Measurements from ENCODE around the gene KRT2.
A peak's percentile ranks its signal among the peaks of the same experiment; 100 is the strongest.
"Not testable (repeated sequence)": the region's sequence is repeated elsewhere in the genome, so short reads cannot be mapped to it uniquely, and the experiment has no call there.

The KRT2 gene

DNA sequence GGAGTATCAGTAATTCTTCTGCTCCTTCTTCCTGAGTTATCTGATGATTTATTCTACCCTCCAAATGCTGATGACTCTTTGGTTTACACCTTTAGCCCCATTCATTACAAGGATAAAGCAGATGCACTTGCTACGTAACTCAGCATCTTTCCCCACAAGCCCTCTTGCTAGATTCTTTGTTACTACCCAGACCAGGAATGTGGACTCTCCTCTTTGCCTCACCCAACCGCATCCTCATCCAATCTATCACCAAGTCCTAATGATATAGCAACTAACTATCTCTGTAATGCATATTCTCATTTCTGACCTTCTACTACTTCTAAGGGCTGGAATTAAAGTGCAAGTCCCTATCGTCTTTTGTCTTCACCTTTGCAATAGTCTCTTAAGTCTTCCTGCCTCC, 18.9 kb upstream of the KRT2 start:
- WGBS (ENCODE audit: extremely low coverage, insufficient coverage, insufficient read length), result no CpG with 5 or more reads among the region's 3 CpGs
- no peak overlapping the region for H3K4me3 ChIP-seq (ENCODE audit: low read depth, low read length)
- H3K23ac ChIP-seq (ENCODE audit: low read length), result no peak overlapping the region
- peak; percentile 94 to 97 for DNase-seq
- no peaks in the 10 kb centered on the region for H3K79me2 ChIP-seq (ENCODE audit: control insufficient read depth, insufficient read depth, low read length, poor library complexity)
- H2BK120ac ChIP-seq (ENCODE audit: insufficient read depth, low read length, poor library complexity), result no peak overlapping the region
- H4K12ac ChIP-seq (ENCODE audit: low read depth, low read length), result no peak overlapping the region
- no peak overlapping the region for H3K27ac ChIP-seq (ENCODE audit: low read depth, low read length)
- no peak overlapping the region for H3K9ac ChIP-seq (ENCODE audit: low read length)
- H2BK12ac ChIP-seq (ENCODE audit: low read length), result no peak overlapping the region
- H3K14ac ChIP-seq (ENCODE audit: low read length), result no peak overlapping the region
- no peak overlapping the region for H3K4me2 ChIP-seq (ENCODE audit: low read length)
- peaks cover 14 to 26% of the 10 kb centered on the region in 2 experiments for H3K4me1 ChIP-seq (ENCODE audit: control insufficient read depth in 1 of 2, insufficient read depth in 2 of 2, low read length in 2 of 2)
- H3K18ac ChIP-seq (ENCODE audit: low read length), result no peak overlapping the region
- H3K36me3 ChIP-seq (ENCODE audit: control insufficient read depth in 1 of 2, insufficient read depth in 2 of 2, low read length in 2 of 2), result no peaks in the 10 kb centered on the region
- H3K27me3 ChIP-seq (ENCODE audit: insufficient read depth, low read length), result no peaks in the 10 kb centered on the region
- H4K91ac ChIP-seq (ENCODE audit: low read depth, low read length), result no peak overlapping the region
- H4K8ac ChIP-seq (ENCODE audit: low read depth, low read length), result no peak overlapping the region
- no peak overlapping the region for H2AFZ ChIP-seq (ENCODE audit: insufficient read depth, low read length, poor library complexity)
- no peak overlapping the region for H2AK5ac ChIP-seq (ENCODE audit: low read length)
- H3K79me1 ChIP-seq (ENCODE audit: low read length), result peaks cover 4% of the 10 kb centered on the region
- H2BK5ac ChIP-seq (ENCODE audit: low read depth, low read length, poor library complexity), result no peak overlapping the region
- no peak overlapping the region for H3K4ac ChIP-seq (ENCODE audit: low read depth, low read length)
- H3K9me3 ChIP-seq (ENCODE audit: insufficient read depth, low read depth, low read length), result no peaks in the 10 kb centered on the region

DNA sequence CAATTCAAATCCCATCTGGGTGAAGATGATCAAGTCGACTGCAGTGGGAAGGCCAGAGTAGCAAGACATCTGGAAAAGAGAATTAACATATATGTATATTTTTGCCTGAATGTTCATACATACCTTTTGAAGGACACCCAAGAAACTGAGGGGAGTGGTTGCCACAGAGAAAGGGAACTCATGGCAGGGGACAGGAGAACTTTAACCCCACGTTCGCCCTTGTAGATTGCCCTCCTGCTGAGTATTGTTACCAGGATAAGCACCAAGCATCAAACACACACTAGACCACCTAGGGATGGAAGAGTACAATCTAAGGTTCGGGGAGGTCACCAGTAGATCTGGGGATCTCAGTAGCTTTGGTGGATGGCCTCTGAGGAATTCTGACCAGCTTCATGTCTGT, 18.5 kb upstream of the KRT2 start:
- Histone ChIP-seq H2BK5ac (ENCODE audit: low read depth, low read length, poor library complexity) (no peak overlapping the region), H4K8ac (ENCODE audit: low read depth, low read length) (no peak overlapping the region), H3K18ac (ENCODE audit: low read length) (no peak overlapping the region), H3K23ac (ENCODE audit: low read length) (no peak overlapping the region), H3K27ac (ENCODE audit: low read depth, low read length) (no peak overlapping the region), H2AK5ac (ENCODE audit: low read length) (no peak overlapping the region), H3K4me1 (ENCODE audit: control insufficient read depth in 1 of 2, insufficient read depth in 2 of 2, low read length in 2 of 2) (peaks cover 14 to 26% of the 10 kb centered on the region in 2 experiments), H3K36me3 (ENCODE audit: control insufficient read depth in 1 of 2, insufficient read depth in 2 of 2, low read length in 2 of 2) (no peaks in the 10 kb centered on the region), H3K79me2 (ENCODE audit: control insufficient read depth, insufficient read depth, low read length, poor library complexity) (no peaks in the 10 kb centered on the region), H2AFZ (ENCODE audit: insufficient read depth, low read length, poor library complexity) (no peak overlapping the region), H2BK12ac (ENCODE audit: low read length) (no peak overlapping the region), H3K79me1 (ENCODE audit: low read length) (peaks cover 4% of the 10 kb centered on the region), H3K27me3 (ENCODE audit: insufficient read depth, low read length) (no peaks in the 10 kb centered on the region), H4K12ac (ENCODE audit: low read depth, low read length) (no peak overlapping the region), H3K9me3 (ENCODE audit: insufficient read depth, low read depth, low read length) (no peaks in the 10 kb centered on the region), H4K91ac (ENCODE audit: low read depth, low read length) (peak overlapping the region; percentile 37), H2BK120ac (ENCODE audit: insufficient read depth, low read length, poor library complexity) (no peak overlapping the region), H3K4ac (ENCODE audit: low read depth, low read length) (no peak overlapping the region), H3K14ac (ENCODE audit: low read length) (no peak overlapping the region), H3K4me3 (ENCODE audit: low read depth, low read length) (no peak overlapping the region), H3K9ac (ENCODE audit: low read length) (no peak overlapping the region), H3K4me2 (ENCODE audit: low read length) (no peak overlapping the region)
- no CpG with 5 or more reads among the region's 4 CpGs for WGBS (ENCODE audit: extremely low coverage, insufficient coverage, insufficient read length)
- DNase-seq, result no peak

DNA sequence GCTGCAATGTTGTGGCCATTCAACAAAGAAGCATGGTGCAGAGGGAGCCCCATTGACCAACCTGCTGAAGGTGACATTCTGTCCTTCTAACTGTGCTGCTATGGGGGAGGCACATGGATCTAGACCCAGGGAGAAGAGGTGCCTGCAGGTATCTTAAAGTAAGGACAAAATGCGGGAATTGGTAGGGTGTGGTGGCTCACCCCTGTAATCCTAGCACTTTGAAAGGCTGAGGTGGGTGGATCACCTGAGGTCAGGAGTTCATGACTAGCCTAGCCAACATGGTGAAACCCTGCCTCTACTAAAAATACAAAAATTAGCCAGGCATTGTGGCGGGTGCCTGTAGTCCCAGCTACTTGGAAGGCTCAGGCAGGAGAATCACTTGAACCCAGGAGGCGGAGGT, 17.9 kb upstream of the KRT2 start:
- H2BK12ac ChIP-seq (ENCODE audit: low read length); H4K12ac ChIP-seq (ENCODE audit: low read depth, low read length); H3K18ac ChIP-seq (ENCODE audit: low read length); H3K4ac ChIP-seq (ENCODE audit: low read depth, low read length); H3K27ac ChIP-seq (ENCODE audit: low read depth, low read length); DNase-seq; H4K8ac ChIP-seq (ENCODE audit: low read depth, low read length); H3K36me3 ChIP-seq (ENCODE audit: control insufficient read depth in 1 of 2, insufficient read depth in 2 of 2, low read length in 2 of 2); H3K9me3 ChIP-seq (ENCODE audit: insufficient read depth, low read depth, low read length); H2AK5ac ChIP-seq (ENCODE audit: low read length); H2BK5ac ChIP-seq (ENCODE audit: low read depth, low read length, poor library complexity); H3K14ac ChIP-seq (ENCODE audit: low read length); H3K79me1 ChIP-seq (ENCODE audit: low read length); H3K23ac ChIP-seq (ENCODE audit: low read length); H3K9ac ChIP-seq (ENCODE audit: low read length); H3K4me2 ChIP-seq (ENCODE audit: low read length); H3K4me3 ChIP-seq (ENCODE audit: low read depth, low read length); H2AFZ ChIP-seq (ENCODE audit: insufficient read depth, low read length, poor library complexity); H3K79me2 ChIP-seq (ENCODE audit: control insufficient read depth, insufficient read depth, low read length, poor library complexity); H3K27me3 ChIP-seq (ENCODE audit: insufficient read depth, low read length); H4K91ac ChIP-seq (ENCODE audit: low read depth, low read length): not testable (repeated sequence)
- WGBS (ENCODE audit: extremely low coverage, insufficient coverage, insufficient read length), result no CpG with 5 or more reads among the region's 3 CpGs
- Histone ChIP-seq H2BK120ac (ENCODE audit: insufficient read depth, low read length, poor library complexity) (peak overlapping the region; percentile 3), H3K4me1 (ENCODE audit: control insufficient read depth in 1 of 2, insufficient read depth in 2 of 2, low read length in 2 of 2) (peaks cover 14 to 26% of the 10 kb centered on the region in 2 experiments)

GRCh38 chr12:52669426-52669825, 17.4 kb upstream of the KRT2 start:
- H2BK12ac ChIP-seq (ENCODE audit: low read length), result no peak overlapping the region
- H3K4me3 ChIP-seq (ENCODE audit: low read depth, low read length), result no peak overlapping the region
- peaks cover 11 to 22% of the 10 kb centered on the region in 2 experiments for H3K4me1 ChIP-seq (ENCODE audit: control insufficient read depth in 1 of 2, insufficient read depth in 2 of 2, low read length in 2 of 2)
- no peaks in the 10 kb centered on the region for H3K36me3 ChIP-seq (ENCODE audit: control insufficient read depth in 1 of 2, insufficient read depth in 2 of 2, low read length in 2 of 2)
- H3K79me1 ChIP-seq (ENCODE audit: low read length), result peaks cover 4% of the 10 kb centered on the region
- no peak overlapping the region for H4K91ac ChIP-seq (ENCODE audit: low read depth, low read length)
- DNase-seq, result peak in 1 of 2 donors; percentile 57
- no peak overlapping the region for H2BK120ac ChIP-seq (ENCODE audit: insufficient read depth, low read length, poor library complexity)
- no peaks in the 10 kb centered on the region for H3K79me2 ChIP-seq (ENCODE audit: control insufficient read depth, insufficient read depth, low read length, poor library complexity)
- no peaks in the 10 kb centered on the region for H3K9me3 ChIP-seq (ENCODE audit: insufficient read depth, low read depth, low read length)
- no peak overlapping the region for H3K27ac ChIP-seq (ENCODE audit: low read depth, low read length)
- no peaks in the 10 kb centered on the region for H3K27me3 ChIP-seq (ENCODE audit: insufficient read depth, low read length)
- no peak overlapping the region for H2AK5ac ChIP-seq (ENCODE audit: low read length)
- H4K8ac ChIP-seq (ENCODE audit: low read depth, low read length), result no peak overlapping the region
- no peak overlapping the region for H3K18ac ChIP-seq (ENCODE audit: low read length)
- no peak overlapping the region for H4K12ac ChIP-seq (ENCODE audit: low read depth, low read length)
- no peak overlapping the region for H3K4me2 ChIP-seq (ENCODE audit: low read length)
- H3K23ac ChIP-seq (ENCODE audit: low read length), result no peak overlapping the region
- H2BK5ac ChIP-seq (ENCODE audit: low read depth, low read length, poor library complexity), result no peak overlapping the region
- H3K14ac ChIP-seq (ENCODE audit: low read length), result no peak overlapping the region
- H3K4ac ChIP-seq (ENCODE audit: low read depth, low read length), result no peak overlapping the region
- H3K9ac ChIP-seq (ENCODE audit: low read length), result no peak overlapping the region
- no peak overlapping the region for H2AFZ ChIP-seq (ENCODE audit: insufficient read depth, low read length, poor library complexity)
